Measurements from ENCODE around the gene B3GAT1. TPM values are rescaled to one million over a fixed set of nuclear protein-coding genes. Genes with fewer than 3 reads are reported as not detected.

B3GAT1 gene
- total RNA-seq, 1 experiment from 2014 or later = 34.3 TPM

- Histone ChIP-seq H3K18ac (ENCODE audit: insufficient read length, low read depth, low read length) (no peak overlapping the region), H2BK5ac (ENCODE audit: insufficient read length, low read length) (no peak overlapping the region), H3K79me1 (ENCODE audit: insufficient read depth, low read depth, low read length, poor library complexity, severe bottlenecking) (no peaks in the 10 kb centered on the region), H2BK12ac (ENCODE audit: insufficient read length, low read depth, low read length) (no peak overlapping the region), H3K56ac (ENCODE audit: insufficient read length, low read depth, low read length) (no peak overlapping the region), H3K23me2 (ENCODE audit: insufficient read length, low read depth, low read length, poor library complexity, severe bottlenecking) (no peaks in the 10 kb centered on the region), H3K4ac (ENCODE audit: low read depth, low read length) (no peak overlapping the region), H3K27me3 (ENCODE audit: insufficient read depth, low read length) (no peaks in the 10 kb centered on the region), H4K5ac (ENCODE audit: insufficient read length, low read depth, low read length) (no peak overlapping the region), H3K4me2 (ENCODE audit: insufficient read depth, insufficient read length, low read length) (no peak overlapping the region), H2AK5ac (ENCODE audit: insufficient read length, low read length) (no peak overlapping the region), H2AFZ (ENCODE audit: low read length) (no peak overlapping the region), H3T11ph (ENCODE audit: low read length) (no peak overlapping the region), H3K4me1 (ENCODE audit: insufficient read depth, low read length) (no peaks in the 10 kb centered on the region), H4K91ac (ENCODE audit: insufficient read length, low read depth, low read length) (no peak overlapping the region), H2BK20ac (ENCODE audit: low read depth, low read length, poor library complexity, severe bottlenecking) (no peak overlapping the region), H3K27ac (ENCODE audit: insufficient read length, low read depth, low read length) (no peak overlapping the region), H2BK120ac (ENCODE audit: low read depth, low read length, poor library complexity, severe bottlenecking) (no peak overlapping the region), H3K23ac (ENCODE audit: insufficient read length, low read depth, low read length) (no peak overlapping the region), H3K9me3 (ENCODE audit: control insufficient read depth, low read depth, low read length) (no peaks in the 10 kb centered on the region), H3K14ac (ENCODE audit: insufficient read depth, low read length) (no peak overlapping the region), H4K20me1 (ENCODE audit: control insufficient read depth, insufficient read depth, insufficient read length) (no peaks in the 10 kb centered on the region), H4K8ac (replicated peaks; ENCODE audit: insufficient read length, low read depth, low read length) (no peak overlapping the region), H3K9ac (ENCODE audit: extremely low read depth, insufficient read length, low read length) (no peak overlapping the region), H2BK15ac (ENCODE audit: low read depth, low read length) (no peak overlapping the region), H3K79me2 (ENCODE audit: insufficient read depth, low read length) (no peaks in the 10 kb centered on the region)
- H3K9me3 Mint-ChIP-seq = peaks cover 3 to 5% of the 10 kb centered on the region in 2 experiments; a peak in 4 of 5 replicates
- no peak overlapping the region for H3K4me3 Mint-ChIP-seq
- no peak for TF ChIP-seq CTCF (conservative IDR thresholded peaks at IDR 0.05)
- WGBS (ENCODE audit: extremely low coverage, insufficient read length, low lambda C conversion rate) = no CpG with 5 or more reads among the region's 10 CpGs
- H3K27ac Mint-ChIP-seq = no peak overlapping the region
- H3K27me3 Mint-ChIP-seq (ENCODE audit: low read depth) = peaks cover 2% of the 10 kb centered on the region
- DNase-seq = no peak
- peaks cover 2 to 8% of the 10 kb centered on the region in 2 experiments; a peak in 2 of 4 replicates for H3K4me1 Mint-ChIP-seq
- peaks cover 0 to 7% (median 7%) of the 10 kb centered on the region in 3 experiments; a peak in 4 of 7 replicates for H3K36me3 Mint-ChIP-seq (ENCODE audit: insufficient read depth in 1 of 3, low read depth in 3 of 3)
Observed at GRCh38 chr11:134433806-134434205, 21.8 kb upstream of the B3GAT1 start.
